ENCODE results near the gene TNFRSF9.

GRCh38 chr1:7891804-7892203 lies 48.8 kb downstream of the TNFRSF9 start:
- TF ChIP-seq CTCF (conservative IDR thresholded peaks at IDR 0.05 in 1 of 2, IDR thresholded peaks at IDR 0.05 in 1 of 2; ENCODE audit: extremely low read depth in 1 of 2, insufficient read depth in 1 of 2, low read depth in 1 of 2, low read length in 2 of 2) (no peak), EZH2 (IDR thresholded peaks at IDR 0.05; ENCODE audit: borderline replicate concordance, low read length) (no peak)
